ENCODE data around the gene DHODH.
"Not testable (repeated sequence)": the region's sequence is repeated elsewhere in the genome, so short reads cannot be mapped to it uniquely, and the experiment has no call there.

DNA sequence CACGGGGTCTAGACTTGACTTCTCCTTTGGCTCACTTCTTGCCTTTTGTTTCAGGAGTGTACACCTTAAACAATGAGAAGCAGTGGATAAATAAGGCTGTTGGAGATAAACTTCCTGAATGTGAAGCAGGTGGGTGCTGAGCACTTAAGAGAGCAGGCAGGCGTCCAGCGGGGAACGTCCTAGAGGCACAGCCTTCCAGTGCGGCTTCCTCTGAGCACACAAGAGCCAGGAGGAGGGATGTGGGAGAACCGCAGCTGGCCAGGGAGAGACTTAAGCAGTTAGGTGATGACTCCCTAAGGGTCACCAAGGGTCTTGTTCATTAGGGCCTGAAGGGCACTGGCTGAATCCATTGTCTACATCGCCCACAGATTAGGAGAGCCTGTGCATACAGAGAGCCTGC, 50.5 kb downstream of the DHODH start:
- TF ChIP-seq, protein P1, sequence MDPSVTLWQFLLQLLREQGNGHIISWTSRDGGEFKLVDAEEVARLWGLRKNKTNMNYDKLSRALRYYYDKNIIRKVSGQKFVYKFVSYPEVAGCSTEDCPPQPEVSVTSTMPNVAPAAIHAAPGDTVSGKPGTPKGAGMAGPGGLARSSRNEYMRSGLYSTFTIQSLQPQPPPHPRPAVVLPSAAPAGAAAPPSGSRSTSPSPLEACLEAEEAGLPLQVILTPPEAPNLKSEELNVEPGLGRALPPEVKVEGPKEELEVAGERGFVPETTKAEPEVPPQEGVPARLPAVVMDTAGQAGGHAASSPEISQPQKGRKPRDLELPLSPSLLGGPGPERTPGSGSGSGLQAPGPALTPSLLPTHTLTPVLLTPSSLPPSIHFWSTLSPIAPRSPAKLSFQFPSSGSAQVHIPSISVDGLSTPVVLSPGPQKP (IDR thresholded peaks at IDR 0.05; ENCODE audit: low read depth, low read length) = not testable (repeated sequence)
- TF ChIP-seq EZH2 (IDR thresholded peaks at IDR 0.05; ENCODE audit: borderline replicate concordance, control insufficient read depth, low read depth, low read length); HDGF (IDR thresholded peaks at IDR 0.05): not testable (repeated sequence)
- TF ChIP-seq, protein P2, sequence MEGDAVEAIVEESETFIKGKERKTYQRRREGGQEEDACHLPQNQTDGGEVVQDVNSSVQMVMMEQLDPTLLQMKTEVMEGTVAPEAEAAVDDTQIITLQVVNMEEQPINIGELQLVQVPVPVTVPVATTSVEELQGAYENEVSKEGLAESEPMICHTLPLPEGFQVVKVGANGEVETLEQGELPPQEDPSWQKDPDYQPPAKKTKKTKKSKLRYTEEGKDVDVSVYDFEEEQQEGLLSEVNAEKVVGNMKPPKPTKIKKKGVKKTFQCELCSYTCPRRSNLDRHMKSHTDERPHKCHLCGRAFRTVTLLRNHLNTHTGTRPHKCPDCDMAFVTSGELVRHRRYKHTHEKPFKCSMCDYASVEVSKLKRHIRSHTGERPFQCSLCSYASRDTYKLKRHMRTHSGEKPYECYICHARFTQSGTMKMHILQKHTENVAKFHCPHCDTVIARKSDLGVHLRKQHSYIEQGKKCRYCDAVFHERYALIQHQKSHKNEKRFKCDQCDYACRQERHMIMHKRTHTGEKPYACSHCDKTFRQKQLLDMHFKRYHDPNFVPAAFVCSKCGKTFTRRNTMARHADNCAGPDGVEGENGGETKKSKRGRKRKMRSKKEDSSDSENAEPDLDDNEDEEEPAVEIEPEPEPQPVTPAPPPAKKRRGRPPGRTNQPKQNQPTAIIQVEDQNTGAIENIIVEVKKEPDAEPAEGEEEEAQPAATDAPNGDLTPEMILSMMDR (IDR thresholded peaks at IDR 0.05 in 2 of 3, conservative IDR thresholded peaks at IDR 0.05 in 1 of 3; ENCODE audit: control insufficient read depth in 2 of 3, extremely low read depth in 1 of 3, insufficient read depth in 1 of 3, low read depth in 3 of 3, low read length in 3 of 3) = not testable (repeated sequence)

Measured in GM12878 (cell line).